ENCODE results near the gene GNAZ. TPM values are rescaled to one million over a fixed set of nuclear protein-coding genes. Genes with fewer than 3 reads are reported as not detected.
A peak's percentile ranks its signal among the peaks of the same experiment; 100 is the strongest.

GNAZ gene
- total and polyA plus RNA-seq, 5 donors from 2014 or later: 0.05 to 3.6 (median 0.06) TPM; not detected in 2

GRCh38 chr22:23159291-23159630, 88.9 kb downstream of the GNAZ start:
- Histone ChIP-seq H3K4me1 (ENCODE audit: control insufficient read depth, insufficient read depth, low read length, poor library complexity, severe bottlenecking) (no peaks in the 10 kb centered on the region), H3K4me3 (ENCODE audit: low read depth, low read length) (no peak overlapping the region), H3K27ac (ENCODE audit: insufficient read depth, low read length, poor library complexity, severe bottlenecking) (no peak overlapping the region), H3K9me3 (ENCODE audit: control insufficient read depth in 2 of 2, low read length in 2 of 2) (no peaks in the 10 kb centered on the region), H3K27me3 (ENCODE audit: control insufficient read depth, insufficient read depth, low read length) (no peaks in the 10 kb centered on the region), H3K36me3 (ENCODE audit: control insufficient read depth, insufficient read depth, low read length) (no peaks in the 10 kb centered on the region)
- Mint-ChIP-seq H3K4me3 (no peak overlapping the region), H3K27me3 (no peaks in the 10 kb centered on the region), H3K4me1 (no peaks in the 10 kb centered on the region), H3K27ac (peak overlapping the region in 1 of 3 donors; percentile 69), H3K36me3 (no peaks in the 10 kb centered on the region), H3K9me3 (no peaks in the 10 kb centered on the region)
- DNase-seq (no peak), ATAC-seq (ENCODE audit: low read depth in 2 of 2) (no peak)

GRCh38 chr22:23161029-23161428, 90.7 kb downstream of the GNAZ start:
- Histone ChIP-seq H3K4me3 (ENCODE audit: low read depth, low read length) (no peak overlapping the region), H3K9me3 (ENCODE audit: control insufficient read depth in 2 of 2, low read length in 2 of 2) (no peaks in the 10 kb centered on the region), H3K4me1 (ENCODE audit: control insufficient read depth, insufficient read depth, low read length, poor library complexity, severe bottlenecking) (no peaks in the 10 kb centered on the region), H3K27me3 (ENCODE audit: control insufficient read depth, insufficient read depth, low read length) (no peaks in the 10 kb centered on the region), H3K36me3 (ENCODE audit: control insufficient read depth, insufficient read depth, low read length) (no peaks in the 10 kb centered on the region), H3K27ac (ENCODE audit: insufficient read depth, low read length, poor library complexity, severe bottlenecking) (no peak overlapping the region)
- Mint-ChIP-seq H3K9me3 (no peaks in the 10 kb centered on the region), H3K27ac (peak overlapping the region in 1 of 3 donors; percentile 67), H3K27me3 (no peaks in the 10 kb centered on the region), H3K4me1 (no peaks in the 10 kb centered on the region), H3K4me3 (no peak overlapping the region), H3K36me3 (no peaks in the 10 kb centered on the region)
- no peak for DNase-seq
- ATAC-seq (ENCODE audit: low read depth in 2 of 2): no peak

- H3K4me3 Mint-ChIP-seq: no peak overlapping the region
- H3K9me3 ChIP-seq (ENCODE audit: control insufficient read depth in 2 of 2, low read length in 2 of 2): no peaks in the 10 kb centered on the region
- H3K4me1 ChIP-seq (ENCODE audit: control insufficient read depth, insufficient read depth, low read length, poor library complexity, severe bottlenecking): no peaks in the 10 kb centered on the region
- H3K9me3 Mint-ChIP-seq: no peaks in the 10 kb centered on the region
- H3K36me3 ChIP-seq (ENCODE audit: control insufficient read depth, insufficient read depth, low read length): no peaks in the 10 kb centered on the region
- no peak for ATAC-seq (ENCODE audit: low read depth in 2 of 2)
- no peaks in the 10 kb centered on the region for H3K36me3 Mint-ChIP-seq
- DNase-seq: no peak
- H3K4me1 Mint-ChIP-seq: no peaks in the 10 kb centered on the region
- H3K27ac ChIP-seq (ENCODE audit: insufficient read depth, low read length, poor library complexity, severe bottlenecking): no peak overlapping the region
- H3K27ac Mint-ChIP-seq: peak overlapping the region in 1 of 3 donors; percentile 67
- H3K27me3 ChIP-seq (ENCODE audit: control insufficient read depth, insufficient read depth, low read length): no peaks in the 10 kb centered on the region
- H3K27me3 Mint-ChIP-seq: no peaks in the 10 kb centered on the region
- H3K4me3 ChIP-seq (ENCODE audit: low read depth, low read length): no peak overlapping the region
Observed at GRCh38 chr22:23161574-23161973, 91.3 kb downstream of the GNAZ start.

GRCh38 chr22:23163665-23164064, 93.3 kb downstream of the GNAZ start:
- H3K4me3 ChIP-seq (ENCODE audit: low read depth, low read length): no peak overlapping the region
- no peaks in the 10 kb centered on the region for H3K9me3 ChIP-seq (ENCODE audit: control insufficient read depth in 2 of 2, low read length in 2 of 2)
- DNase-seq (no peak), ATAC-seq (ENCODE audit: low read depth in 2 of 2) (no peak)
- no peaks in the 10 kb centered on the region for H3K9me3 Mint-ChIP-seq
- no peaks in the 10 kb centered on the region for H3K4me1 ChIP-seq (ENCODE audit: control insufficient read depth, insufficient read depth, low read length, poor library complexity, severe bottlenecking)
- H3K27me3 ChIP-seq (ENCODE audit: control insufficient read depth, insufficient read depth, low read length): no peaks in the 10 kb centered on the region
- no peaks in the 10 kb centered on the region for H3K36me3 Mint-ChIP-seq
- H3K4me3 Mint-ChIP-seq: no peak overlapping the region
- H3K36me3 ChIP-seq (ENCODE audit: control insufficient read depth, insufficient read depth, low read length): no peaks in the 10 kb centered on the region
- no peaks in the 10 kb centered on the region for H3K27me3 Mint-ChIP-seq
- no peak overlapping the region for H3K27ac Mint-ChIP-seq
- no peaks in the 10 kb centered on the region for H3K4me1 Mint-ChIP-seq
- no peak overlapping the region for H3K27ac ChIP-seq (ENCODE audit: insufficient read depth, low read length, poor library complexity, severe bottlenecking)

- no peak overlapping the region for H3K4me3 Mint-ChIP-seq
- H3K27ac ChIP-seq (ENCODE audit: insufficient read depth, low read length, poor library complexity, severe bottlenecking): no peak overlapping the region
- no peaks in the 10 kb centered on the region for H3K4me1 ChIP-seq (ENCODE audit: control insufficient read depth, insufficient read depth, low read length, poor library complexity, severe bottlenecking)
- H3K27ac Mint-ChIP-seq: no peak overlapping the region
- no peaks in the 10 kb centered on the region for H3K36me3 ChIP-seq (ENCODE audit: control insufficient read depth, insufficient read depth, low read length)
- DNase-seq: no peak
- ATAC-seq (ENCODE audit: low read depth in 2 of 2): no peak
- no peaks in the 10 kb centered on the region for H3K9me3 ChIP-seq (ENCODE audit: control insufficient read depth in 2 of 2, low read length in 2 of 2)
- no peak overlapping the region for H3K4me3 ChIP-seq (ENCODE audit: low read depth, low read length)
- H3K9me3 Mint-ChIP-seq: no peaks in the 10 kb centered on the region
- H3K4me1 Mint-ChIP-seq: no peaks in the 10 kb centered on the region
- no peaks in the 10 kb centered on the region for H3K27me3 Mint-ChIP-seq
- H3K36me3 Mint-ChIP-seq: no peaks in the 10 kb centered on the region
- H3K27me3 ChIP-seq (ENCODE audit: control insufficient read depth, insufficient read depth, low read length): no peaks in the 10 kb centered on the region
Observed at GRCh38 chr22:23164091-23164490, 93.8 kb downstream of the GNAZ start.

- no peaks in the 10 kb centered on the region for H3K36me3 ChIP-seq (ENCODE audit: control insufficient read depth, insufficient read depth, low read length)
- Mint-ChIP-seq H3K36me3 (no peaks in the 10 kb centered on the region), H3K4me1 (no peaks in the 10 kb centered on the region), H3K9me3 (no peaks in the 10 kb centered on the region), H3K27ac (no peak overlapping the region), H3K4me3 (no peak overlapping the region), H3K27me3 (no peaks in the 10 kb centered on the region)
- H3K27ac ChIP-seq (ENCODE audit: insufficient read depth, low read length, poor library complexity, severe bottlenecking): no peak overlapping the region
- DNase-seq (no peak), ATAC-seq (ENCODE audit: low read depth in 2 of 2) (no peak)
- no peaks in the 10 kb centered on the region for H3K4me1 ChIP-seq (ENCODE audit: control insufficient read depth, insufficient read depth, low read length, poor library complexity, severe bottlenecking)
- no peaks in the 10 kb centered on the region for H3K9me3 ChIP-seq (ENCODE audit: control insufficient read depth in 2 of 2, low read length in 2 of 2)
- H3K27me3 ChIP-seq (ENCODE audit: control insufficient read depth, insufficient read depth, low read length): no peaks in the 10 kb centered on the region
- no peak overlapping the region for H3K4me3 ChIP-seq (ENCODE audit: low read depth, low read length)
Observed at GRCh38 chr22:23166042-23166831, 95.9 kb downstream of the GNAZ start.

- Histone ChIP-seq H3K9me3 (ENCODE audit: control insufficient read depth in 2 of 2, low read length in 2 of 2) (no peaks in the 10 kb centered on the region), H3K4me3 (ENCODE audit: low read depth, low read length) (no peak overlapping the region), H3K27ac (ENCODE audit: insufficient read depth, low read length, poor library complexity, severe bottlenecking) (no peak overlapping the region), H3K36me3 (ENCODE audit: control insufficient read depth, insufficient read depth, low read length) (no peaks in the 10 kb centered on the region), H3K27me3 (ENCODE audit: control insufficient read depth, insufficient read depth, low read length) (no peaks in the 10 kb centered on the region), H3K4me1 (ENCODE audit: control insufficient read depth, insufficient read depth, low read length, poor library complexity, severe bottlenecking) (no peaks in the 10 kb centered on the region)
- ATAC-seq (ENCODE audit: low read depth in 2 of 2) (no peak), DNase-seq (no peak)
- H3K27ac Mint-ChIP-seq: peak overlapping the region in 1 of 3 donors; percentile 36
- H3K4me3 Mint-ChIP-seq: peak overlapping the region in 1 of 4 donors; percentile 51
- no peaks in the 10 kb centered on the region for H3K27me3 Mint-ChIP-seq
- H3K9me3 Mint-ChIP-seq: no peaks in the 10 kb centered on the region
- H3K36me3 Mint-ChIP-seq: no peaks in the 10 kb centered on the region
- H3K4me1 Mint-ChIP-seq: no peaks in the 10 kb centered on the region
Observed at GRCh38 chr22:23166841-23167616, 96.7 kb downstream of the GNAZ start.

All from CD4-positive, CD25-positive, alpha-beta regulatory T cell (primary cell).